ENCODE measurements around the gene ACSS1.

The ACSS1 gene

GRCh38 chr20:25046181-25046641 is 11.7 kb downstream of the ACSS1 start:
- DNase-seq (ENCODE audit: low read depth in 3 of 3) = no peak

GRCh38 chr20:25045343-25045712 is 12.6 kb downstream of the ACSS1 start:
- DNase-seq (ENCODE audit: low read depth in 3 of 3) = no peak

- no peak for DNase-seq (ENCODE audit: low read depth in 3 of 3)
These were observed 13.1 kb downstream of the ACSS1 start for GRCh38 chr20:25044660-25045342.

- DNase-seq (ENCODE audit: low read depth in 3 of 3) = no peak
These were observed 13.7 kb downstream of the ACSS1 start for GRCh38 chr20:25044261-25044560.

GRCh38 chr20:25043499-25044260 is 14.3 kb downstream of the ACSS1 start:
- DNase-seq (ENCODE audit: low read depth in 3 of 3) = no peak

- peak in 1 of 3 experiments; percentile 24 for DNase-seq (ENCODE audit: low read depth in 3 of 3)
These were observed 15.1 kb downstream of the ACSS1 start for GRCh38 chr20:25042531-25043498.

GRCh38 chr20:25041813-25042530 is 16.0 kb downstream of the ACSS1 start:
- no peak for DNase-seq (ENCODE audit: low read depth in 3 of 3)

- no peak for DNase-seq (ENCODE audit: low read depth in 3 of 3)
These were observed 17.5 kb downstream of the ACSS1 start for GRCh38 chr20:25040438-25040831.

GRCh38 chr20:25039697-25040437 is 18.1 kb downstream of the ACSS1 start:
- no peak for DNase-seq (ENCODE audit: low read depth in 3 of 3)

GRCh38 chr20:25038591-25039015 is 19.3 kb downstream of the ACSS1 start:
- no peak for DNase-seq (ENCODE audit: low read depth in 3 of 3)

- DNase-seq (ENCODE audit: low read depth in 3 of 3) = no peak
These were observed 19.9 kb downstream of the ACSS1 start for GRCh38 chr20:25038103-25038410.

- DNase-seq (ENCODE audit: low read depth in 3 of 3) = no peak
These were observed 20.4 kb downstream of the ACSS1 start for GRCh38 chr20:25037288-25038102.

- DNase-seq (ENCODE audit: low read depth in 3 of 3) = no peak
These were observed 21.5 kb downstream of the ACSS1 start for GRCh38 chr20:25036331-25036936.

- no peak for DNase-seq (ENCODE audit: low read depth in 3 of 3)
These were observed 22.0 kb downstream of the ACSS1 start for GRCh38 chr20:25035921-25036320.

GRCh38 chr20:25033924-25034300 is 24.0 kb downstream of the ACSS1 start:
- DNase-seq (ENCODE audit: low read depth in 3 of 3) = no peak

GRCh38 chr20:25033265-25033923 is 24.5 kb downstream of the ACSS1 start:
- no peak for DNase-seq (ENCODE audit: low read depth in 3 of 3)

- DNase-seq (ENCODE audit: low read depth in 3 of 3) = no peak
These were observed 25.3 kb downstream of the ACSS1 start for GRCh38 chr20:25032478-25033264.

GRCh38 chr20:25032065-25032477 is 25.9 kb downstream of the ACSS1 start:
- no peak for DNase-seq (ENCODE audit: low read depth in 3 of 3)
